ENCODE data around the gene CEP112. TPM values are rescaled to one million over a fixed set of nuclear protein-coding genes. Genes with fewer than 3 reads are reported as not detected.

CEP112 gene
- total and polyA plus RNA-seq, 2 of the 13 experiments (the other 11 are each of a cell fraction or from before 2014, with no cell fraction given) = 1.2 to 3.4 TPM

GRCh38 chr17:66025551-66025950 is 166.4 kb downstream of the CEP112 start (continued):
- TF ChIP-seq THAP11 (CRISPR knock-in tag; IDR thresholded peaks at IDR 0.05) = no peak
- TF ChIP-seq NCOA2 (CRISPR knock-in tag; IDR thresholded peaks at IDR 0.05) = no peak
- TF ChIP-seq ZNF318 (CRISPR knock-in tag; IDR thresholded peaks at IDR 0.05) = no peak
- no peak for TF ChIP-seq GATAD2A (CRISPR knock-in tag; IDR thresholded peaks at IDR 0.05)
- no peak for TF ChIP-seq ZNF598 (CRISPR knock-in tag; IDR thresholded peaks at IDR 0.05; ENCODE audit: borderline replicate concordance)

GRCh38 chr17:66021757-66022156 is 170.2 kb downstream of the CEP112 start:
- ATAC-seq (peak; percentile 27; the same call in 2 of the 3 replicates), FAIRE-seq (peak; percentile 36), DNase-seq (ENCODE audit: low spot score) (no peak)
- Histone ChIP-seq H3K36me3 (replicated peaks in 1 of 2; ENCODE audit: control insufficient read depth in 1 of 2, insufficient read depth in 2 of 2, low read length in 2 of 2) (no peaks in the 10 kb centered on the region; a peak in 1 of 5 replicates), H3K9ac (ENCODE audit: insufficient read depth, low read depth, low read length) (no peak overlapping the region), H3K9me3 (ENCODE audit: low read length) (peaks cover 22% of the 10 kb centered on the region), H3K27me3 (ENCODE audit: control insufficient read depth in 1 of 2, insufficient read depth in 2 of 2, low read length in 2 of 2) (no peaks in the 10 kb centered on the region), H3K27ac (ENCODE audit: extremely low read length, insufficient read depth, low read length) (no peak overlapping the region), H2AFZ (ENCODE audit: low read length) (no peak overlapping the region), H4K20me1 (ENCODE audit: insufficient read depth, low read length) (no peaks in the 10 kb centered on the region), H3K79me2 (ENCODE audit: insufficient read depth, low read length) (no peaks in the 10 kb centered on the region), H3K4me1 (ENCODE audit: insufficient read depth, low read length) (no peaks in the 10 kb centered on the region), H3K4me2 (ENCODE audit: low read depth, low read length) (no peak overlapping the region), H3K4me3 (replicated peaks in 1 of 3; ENCODE audit: insufficient read depth in 1 of 3, low read depth in 2 of 3, low read length in 3 of 3) (no peak overlapping the region)
- CTCF ChIA-PET (ENCODE audit: low intra/inter-chr PET ratio, low total read pairs) = no interaction called here
- WGBS (ENCODE audit: low lambda C conversion rate) = 42% methylated on average over 3 of the region's 3 CpGs
- intact Hi-C loops (cut with micrococcal nuclease; ENCODE audit: unreplicated experiment) = no loop called here
- BruUV-seq (replicated peaks) = no TSS peak
- POLR2A ChIA-PET = no interaction called here
- in situ Hi-C loops (cut with HindIII; ENCODE audit: extremely low pct_ligation_motif_present, low pct_unique_long_range_greater_than_20kb) = no loop called here
- peak; percentile 35; the same call in 1 of the 2 replicates for TF ChIP-seq CTCF (CRISPR knock-in tag; IDR thresholded peaks at IDR 0.05)
- TF ChIP-seq ZNF12 (CRISPR knock-in tag; IDR thresholded peaks at IDR 0.05) = no peak
- peak; percentile 23 for TF ChIP-seq STAG1 (CRISPR knock-in tag; IDR thresholded peaks at IDR 0.05)
- no peak for TF ChIP-seq NFE2L2 (IDR thresholded peaks at IDR 0.05; ENCODE audit: low read length)
- no peak for TF ChIP-seq GRHL1 (CRISPR knock-in tag; conservative IDR thresholded peaks at IDR 0.05)
- TF ChIP-seq ADNP (CRISPR knock-in tag; IDR thresholded peaks at IDR 0.05) = no peak
- no peak for TF ChIP-seq ZNF782 (CRISPR knock-in tag; IDR thresholded peaks at IDR 0.05; ENCODE audit: borderline replicate concordance)
- TF ChIP-seq KDM3A (CRISPR knock-in tag; IDR thresholded peaks at IDR 0.05; ENCODE audit: low read depth) = no peak

All from HepG2 (cell line).